Effector memory CD8-positive, alpha-beta T cell (primary cell): ENCODE data around the gene FBXW10B.
"Not testable (repeated sequence)": the region's sequence is repeated elsewhere in the genome, so short reads cannot be mapped to it uniquely, and the experiment has no call there.

Experiments used
- ATAC-seq: fragments of 150-1000 bp; cut with Tn5 transposase; replicated peaks from 2 replicates; pipeline ENCODE4 v1.10.0; 2021; ENCODE audit warnings: mild to moderate bottlenecking, moderate library complexity
- DNase-seq, 3 experiments: peaks; one replicate each; pipeline ENCODE4 v3.0.0; 2021
- H3K27ac Mint-ChIP-seq, 2 donors: one replicate each; pipeline ENCODE4 v1.8.0; 2022; ENCODE audit warnings: mild to moderate bottlenecking in 2 of 2, mixed read lengths in 2 of 2, moderate library complexity in 2 of 2
- H3K27me3 Mint-ChIP-seq, 2 donors: one replicate each; pipeline ENCODE4 v1.8.0; 2022; ENCODE audit warnings: mixed read lengths in 2 of 2
- H3K36me3 Mint-ChIP-seq: one replicate; pipeline ENCODE4 v1.8.0; 2022; ENCODE audit warnings: mild to moderate bottlenecking, moderate library complexity, mixed read lengths; ENCODE audit not compliant: insufficient read depth
- H3K4me1 Mint-ChIP-seq, 2 donors: one replicate each; pipeline ENCODE4 v1.8.0; 2022; ENCODE audit warnings: low read depth in 2 of 2, mixed read lengths in 2 of 2
- H3K4me3 Mint-ChIP-seq, 2 donors: one replicate each; pipeline ENCODE4 v1.8.0; 2022; ENCODE audit warnings: mild to moderate bottlenecking in 2 of 2, mixed read lengths in 2 of 2, moderate library complexity in 2 of 2
- H3K9me3 Mint-ChIP-seq, 2 donors: one replicate each; pipeline ENCODE4 v1.8.0; 2022; ENCODE audit warnings: mixed read lengths in 2 of 2

The FBXW10B gene

DNA sequence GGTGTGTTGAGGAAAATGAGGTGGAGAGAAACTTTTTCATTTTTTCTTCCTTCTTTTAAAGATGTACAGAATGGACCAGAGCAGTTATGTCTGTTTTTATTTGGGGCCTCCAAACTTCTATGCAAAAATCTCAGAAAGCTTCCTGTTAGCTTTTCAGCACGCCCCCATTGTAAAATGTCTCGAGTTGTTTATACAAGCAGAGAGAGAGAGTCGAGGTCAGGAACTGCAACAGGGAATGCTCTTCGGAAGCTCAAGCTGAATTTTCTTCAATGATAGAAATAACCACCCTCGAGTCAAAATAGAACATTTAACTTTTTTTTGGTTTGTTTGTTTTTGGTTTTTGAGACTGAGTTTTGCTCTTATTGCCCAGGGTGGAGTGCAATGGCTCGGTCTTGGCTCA lies 3.7 kb downstream of the FBXW10B start:
- not testable (repeated sequence) for H3K9me3 Mint-ChIP-seq, H3K36me3 Mint-ChIP-seq, H3K27ac Mint-ChIP-seq, H3K27me3 Mint-ChIP-seq, H3K4me3 Mint-ChIP-seq, DNase-seq, H3K4me1 Mint-ChIP-seq, ATAC-seq

DNA sequence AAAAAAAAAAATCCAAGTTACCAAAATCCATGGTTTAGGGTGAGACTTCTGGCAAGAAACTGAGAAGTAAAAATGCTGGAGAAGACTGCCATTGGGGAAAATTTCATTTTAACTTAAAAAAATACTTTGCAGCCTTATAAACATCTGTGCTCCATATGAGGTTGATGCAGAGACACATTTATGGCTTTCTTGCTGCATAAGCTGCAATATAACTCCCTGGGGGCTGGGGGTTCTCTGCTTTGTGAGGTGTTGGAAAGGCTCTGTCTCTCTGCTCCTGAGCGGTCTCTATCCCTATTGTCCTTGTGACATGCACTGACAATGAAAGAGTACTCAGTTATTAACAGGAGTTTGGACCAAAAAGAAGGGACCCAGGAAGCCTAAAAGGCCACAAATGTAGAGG lies 6.4 kb downstream of the FBXW10B start:
- H3K4me3 Mint-ChIP-seq, H3K9me3 Mint-ChIP-seq, ATAC-seq, H3K4me1 Mint-ChIP-seq, DNase-seq, H3K27me3 Mint-ChIP-seq, H3K36me3 Mint-ChIP-seq, H3K27ac Mint-ChIP-seq: not testable (repeated sequence)

DNA sequence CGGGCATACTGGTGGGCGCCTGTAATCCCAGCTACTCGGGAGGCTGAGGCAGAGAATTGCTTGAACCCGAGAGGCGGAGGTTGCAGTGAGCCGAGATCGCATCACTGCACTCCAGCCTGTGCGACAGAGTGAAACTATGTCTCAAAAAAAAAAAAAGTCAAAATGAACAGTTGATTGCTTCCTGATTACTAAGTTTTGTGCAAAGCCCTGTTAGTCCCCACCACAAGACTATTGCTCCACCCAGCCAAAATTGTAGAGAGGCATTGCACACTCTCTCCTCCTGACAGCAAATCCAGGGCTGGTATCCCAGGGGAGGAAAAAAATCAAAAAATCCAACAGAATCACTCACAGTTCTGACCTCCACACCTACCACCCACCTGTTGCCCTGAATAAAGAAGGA lies 26.5 kb downstream of the FBXW10B start:
- not testable (repeated sequence) for ATAC-seq, H3K27me3 Mint-ChIP-seq, H3K9me3 Mint-ChIP-seq, H3K4me3 Mint-ChIP-seq, H3K27ac Mint-ChIP-seq, DNase-seq, H3K36me3 Mint-ChIP-seq
- H3K4me1 Mint-ChIP-seq: peaks cover 18 to 22% of the 10 kb centered on the region in 2 donors

DNA sequence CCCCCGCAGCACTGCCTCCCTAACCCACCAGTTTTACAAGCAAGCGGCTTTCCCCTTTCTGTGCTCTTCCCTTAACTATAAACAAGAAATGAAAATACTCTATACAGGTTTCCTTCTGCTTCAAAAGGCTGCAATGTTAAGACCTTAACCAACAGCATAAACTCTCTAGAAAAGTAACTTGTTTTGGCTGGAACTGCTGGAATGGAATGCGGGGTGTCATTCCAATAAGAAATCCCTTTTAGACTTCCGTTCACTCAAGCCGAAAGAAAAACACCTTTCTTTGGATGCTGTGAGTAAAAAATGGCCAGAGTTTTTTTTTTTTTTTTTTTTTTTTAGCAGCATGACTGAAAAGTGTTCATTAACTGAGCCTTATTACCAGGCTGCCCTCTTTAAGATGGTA lies 27.5 kb downstream of the FBXW10B start:
- not testable (repeated sequence) for H3K27ac Mint-ChIP-seq, H3K27me3 Mint-ChIP-seq, H3K9me3 Mint-ChIP-seq, DNase-seq, H3K36me3 Mint-ChIP-seq, ATAC-seq
- Mint-ChIP-seq H3K4me1 (peaks cover 21 to 27% of the 10 kb centered on the region in 2 donors), H3K4me3 (peak overlapping the region; percentile 15 to 25)

DNA sequence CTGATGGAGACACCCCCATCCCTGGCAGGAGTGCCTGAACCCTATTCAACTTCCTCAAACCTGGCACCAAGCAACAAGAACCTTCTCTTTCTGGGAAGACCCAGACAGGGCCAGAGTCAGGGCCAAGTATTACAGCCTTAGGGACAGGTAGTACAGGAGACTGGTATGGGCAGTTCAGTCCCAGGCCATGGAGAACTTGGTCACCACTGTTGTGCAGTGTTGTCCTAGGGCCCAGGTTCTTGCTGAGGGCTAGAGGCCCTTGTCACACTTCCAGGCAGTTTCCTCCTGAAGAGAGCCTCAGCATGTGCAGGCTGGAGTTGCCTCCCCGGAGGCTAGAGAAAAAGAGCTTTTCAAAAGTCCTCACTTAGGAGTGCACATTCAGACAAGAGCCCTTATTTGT lies 28.7 kb downstream of the FBXW10B start:
- DNase-seq, H3K27ac Mint-ChIP-seq, H3K36me3 Mint-ChIP-seq, H3K9me3 Mint-ChIP-seq, ATAC-seq, H3K27me3 Mint-ChIP-seq: not testable (repeated sequence)
- Mint-ChIP-seq H3K4me3 (peak overlapping the region; percentile 70 to 77), H3K4me1 (peaks cover 23 to 34% of the 10 kb centered on the region in 2 donors)

DNA sequence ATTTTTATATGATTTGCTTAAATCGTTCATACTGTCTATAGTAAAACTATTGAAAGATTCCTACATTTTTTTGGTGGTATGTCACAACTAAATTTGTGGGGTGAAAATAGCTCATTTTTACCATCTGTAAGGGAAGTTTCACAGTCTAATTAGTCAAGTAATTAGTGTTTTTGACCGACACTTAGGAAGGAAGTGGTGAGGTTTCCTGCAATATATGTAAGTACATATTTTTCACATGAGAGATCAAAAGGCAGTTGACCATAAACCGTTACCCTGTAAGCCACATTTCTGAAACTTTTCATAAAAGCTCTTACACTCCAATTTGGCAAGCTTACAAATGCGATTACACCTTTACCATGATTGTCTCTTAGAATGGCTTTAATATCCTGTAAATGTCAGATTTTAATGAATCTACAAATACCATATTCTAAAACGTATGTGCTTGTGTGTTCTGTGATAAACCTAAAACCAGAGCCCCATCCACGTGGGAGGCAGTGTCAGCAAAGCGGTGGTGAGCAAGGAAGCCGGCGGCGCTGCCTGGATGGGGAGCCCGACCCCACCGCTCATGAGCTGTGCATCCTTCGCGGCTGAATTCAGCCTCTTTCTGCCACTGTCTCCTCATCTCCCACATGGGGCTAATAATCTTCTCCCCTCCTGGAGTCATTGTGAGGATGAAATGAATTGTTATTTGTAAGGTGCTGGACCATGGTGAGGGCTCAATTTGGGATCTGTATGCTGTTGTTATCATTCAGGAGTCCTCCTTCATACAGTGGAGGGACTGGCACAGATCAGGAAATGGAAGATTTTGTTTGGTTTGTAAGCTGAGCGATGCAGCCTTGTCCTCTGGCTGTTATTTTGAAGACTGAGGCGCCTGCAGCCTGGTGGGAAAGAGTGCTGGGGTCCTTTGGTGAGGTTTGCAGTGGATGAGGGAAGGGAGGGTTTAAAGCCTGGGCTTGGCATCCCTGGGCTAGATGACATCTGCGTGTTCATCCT lies 29.7 kb downstream of the FBXW10B start:
- Mint-ChIP-seq H3K27ac (peak overlapping the region; percentile 60 to 79), H3K4me3 (peak overlapping the region; percentile 70 to 77), H3K4me1 (peaks cover 23 to 34% of the 10 kb centered on the region in 2 donors)
- not testable (repeated sequence) for H3K9me3 Mint-ChIP-seq, H3K36me3 Mint-ChIP-seq, H3K27me3 Mint-ChIP-seq
- ATAC-seq: peak; percentile 84
- peak; percentile 6 to 19 (median 8) for DNase-seq

DNA sequence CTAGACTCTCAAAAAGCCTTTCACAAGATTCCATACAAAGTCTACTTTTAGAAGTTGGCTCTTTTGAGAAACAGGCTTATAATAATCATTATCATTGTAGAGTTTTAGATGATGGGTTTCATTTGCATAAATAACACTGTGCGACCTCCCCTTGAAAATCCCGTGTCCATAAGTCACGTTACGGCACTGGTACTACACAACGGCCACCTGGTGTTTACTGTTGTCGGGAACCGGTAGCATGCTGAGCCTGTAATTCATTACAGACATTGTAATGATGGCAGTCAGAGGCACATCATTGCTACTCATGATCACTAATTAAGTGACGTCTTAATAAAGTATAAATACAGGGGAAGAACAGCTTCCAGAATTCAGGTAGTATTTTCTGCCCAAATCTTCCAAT lies 31.5 kb downstream of the FBXW10B start:
- H3K27me3 Mint-ChIP-seq, H3K27ac Mint-ChIP-seq, H3K4me3 Mint-ChIP-seq, ATAC-seq, DNase-seq, H3K36me3 Mint-ChIP-seq, H3K9me3 Mint-ChIP-seq: not testable (repeated sequence)
- peaks cover 23 to 34% of the 10 kb centered on the region in 2 donors for H3K4me1 Mint-ChIP-seq

DNA sequence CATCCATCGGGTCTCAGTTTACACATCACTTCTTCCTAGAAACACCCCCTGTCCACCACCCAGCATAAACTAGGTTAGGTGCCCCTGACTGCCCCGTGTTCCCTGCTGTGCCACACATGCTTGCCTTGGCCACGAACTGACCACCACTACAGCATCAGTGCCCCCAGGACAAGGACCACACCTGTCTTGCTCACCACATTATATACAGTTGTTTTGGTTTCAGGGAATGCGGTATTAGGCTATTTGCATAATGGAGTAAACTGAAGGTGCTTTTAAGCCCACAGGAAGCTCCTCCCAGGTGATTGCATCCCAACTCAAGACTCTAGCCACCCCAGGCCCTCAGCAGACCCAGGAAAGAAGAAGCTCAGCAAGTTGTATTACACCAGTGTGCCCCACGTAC lies 36.2 kb downstream of the FBXW10B start:
- not testable (repeated sequence) for H3K27me3 Mint-ChIP-seq, H3K36me3 Mint-ChIP-seq, H3K4me3 Mint-ChIP-seq, H3K9me3 Mint-ChIP-seq, H3K27ac Mint-ChIP-seq, DNase-seq, ATAC-seq
- peaks cover 6 to 15% of the 10 kb centered on the region in 2 donors for H3K4me1 Mint-ChIP-seq

DNA sequence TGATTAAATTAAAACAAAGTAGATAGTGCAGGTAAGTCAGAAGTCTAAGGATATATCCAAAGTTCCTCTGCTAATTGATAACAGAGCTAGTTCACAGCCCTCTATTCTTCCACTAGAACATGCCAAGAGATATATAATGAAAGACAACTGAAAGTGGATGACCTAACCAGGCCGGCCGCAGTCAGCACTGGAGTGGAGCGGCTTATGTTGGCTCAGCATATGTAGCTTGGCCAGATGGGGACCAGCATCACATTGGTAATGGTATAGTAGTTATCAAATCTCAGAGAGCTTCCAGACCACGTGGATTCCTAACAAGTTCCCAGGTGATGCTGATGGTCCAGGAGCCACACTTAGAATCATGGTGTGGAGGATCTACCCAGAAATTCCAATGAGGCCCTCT lies 38.0 kb downstream of the FBXW10B start:
- ATAC-seq: not testable (repeated sequence)

DNA sequence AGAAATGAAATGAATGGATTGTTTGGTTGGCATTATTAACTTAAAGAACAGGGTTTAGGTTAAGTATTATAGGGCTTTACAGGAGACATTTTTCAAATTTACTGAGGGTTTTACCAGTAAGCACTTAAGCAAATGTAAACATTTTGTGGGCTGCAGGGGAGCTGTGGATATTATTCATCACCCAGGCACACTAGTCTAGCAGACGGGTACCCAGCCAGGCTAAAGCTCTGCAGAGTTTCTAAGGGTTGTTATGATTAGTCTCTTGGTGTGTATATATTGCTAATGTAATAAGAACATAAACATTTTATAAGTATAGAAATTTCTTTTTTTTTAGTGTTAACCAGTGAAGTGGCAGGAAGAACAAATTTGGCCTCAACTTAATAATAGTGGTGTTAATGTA lies 42.7 kb downstream of the FBXW10B start:
- not testable (repeated sequence) for H3K27me3 Mint-ChIP-seq, ATAC-seq

More for the DNA sequence above, 38.0 kb downstream of the FBXW10B start:
- not testable (repeated sequence) for H3K4me3 Mint-ChIP-seq, DNase-seq, H3K4me1 Mint-ChIP-seq, H3K36me3 Mint-ChIP-seq, H3K27ac Mint-ChIP-seq, H3K9me3 Mint-ChIP-seq, H3K27me3 Mint-ChIP-seq

DNA sequence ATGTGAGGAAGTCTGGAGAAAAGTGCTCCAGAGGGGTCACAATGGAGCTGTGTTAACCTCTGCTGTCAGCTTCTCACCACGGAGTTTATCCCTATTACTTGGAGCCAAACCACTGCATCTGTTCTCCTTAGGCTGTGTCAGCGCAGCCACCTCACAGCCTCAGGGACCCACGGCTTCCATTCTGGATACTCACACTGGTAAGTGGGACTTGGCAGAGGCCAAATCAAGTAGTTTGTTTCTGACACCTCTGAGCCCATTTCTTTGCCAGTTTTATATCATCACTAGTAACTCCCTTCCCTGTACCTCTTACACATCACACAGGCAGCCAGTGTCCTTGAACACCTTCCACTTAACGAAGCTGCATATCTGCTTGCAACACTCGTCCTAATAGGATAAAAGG lies 44.8 kb downstream of the FBXW10B start:
- not testable (repeated sequence) for H3K4me1 Mint-ChIP-seq, ATAC-seq

More for the DNA sequence above, 42.7 kb downstream of the FBXW10B start:
- H3K4me3 Mint-ChIP-seq, H3K27ac Mint-ChIP-seq, H3K4me1 Mint-ChIP-seq, H3K9me3 Mint-ChIP-seq, DNase-seq, H3K36me3 Mint-ChIP-seq: not testable (repeated sequence)

DNA sequence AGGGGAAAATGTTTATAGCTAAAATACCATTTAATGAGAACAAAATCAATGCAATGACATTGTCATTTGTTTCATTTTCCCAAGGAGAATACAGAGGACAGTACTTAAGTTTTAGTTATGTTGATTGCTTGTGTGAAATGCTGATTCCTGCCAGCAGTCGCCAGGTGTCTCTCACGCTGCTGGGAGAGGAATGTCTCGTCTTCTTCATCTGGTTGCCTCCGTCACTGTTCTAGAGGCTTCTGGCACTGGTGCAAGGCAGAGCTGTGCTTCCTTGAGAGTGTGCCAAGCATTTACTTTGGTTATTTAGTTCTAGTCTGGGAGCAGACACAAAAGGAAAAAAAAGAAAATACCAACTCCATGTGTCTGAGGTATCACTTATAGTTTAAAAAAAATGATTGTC lies 45.6 kb downstream of the FBXW10B start:
- not testable (repeated sequence) for H3K9me3 Mint-ChIP-seq, H3K27ac Mint-ChIP-seq

More for the DNA sequence above, 44.8 kb downstream of the FBXW10B start:
- not testable (repeated sequence) for H3K36me3 Mint-ChIP-seq, H3K27ac Mint-ChIP-seq, H3K9me3 Mint-ChIP-seq, DNase-seq, H3K27me3 Mint-ChIP-seq, H3K4me3 Mint-ChIP-seq

More for the DNA sequence above, 45.6 kb downstream of the FBXW10B start:
- H3K4me1 Mint-ChIP-seq, H3K4me3 Mint-ChIP-seq, H3K27me3 Mint-ChIP-seq, ATAC-seq, DNase-seq, H3K36me3 Mint-ChIP-seq: not testable (repeated sequence)
